GM12878 (cell line): ENCODE results near the gene NUMA1. TPM values are rescaled to one million over a fixed set of nuclear protein-coding genes. Genes with fewer than 3 reads are reported as not detected.

Source experiments
- ATAC-seq: fragments of 200-7000 bp; cut with Tn5 transposase; 3 replicates; pipeline ENCODE4 v1.9.1; 2020; ENCODE audit warnings: mild to moderate bottlenecking, moderate library complexity
- BruUV-seq: library from RNA; stranded (reverse); fragments of 400-500 nt; replicated peaks from 2 replicates; lab custom pipeline; 2021; lab: Mats Ljungman, UMichigan
- CTCF ChIA-PET: fragments of 300-600 bp; sonication (Branson Sonifier 250); formaldehyde crosslinking; extraction: SDS; loops from one replicate; lab custom pipeline; 2021; ENCODE audit warnings: inconsistent platforms; lab: Yijun Ruan, JAX
- POLR2A ChIA-PET: fragments of 350-600 bp; formaldehyde crosslinking; extraction: SDS; loops from one replicate; lab custom pipeline; 2021; ENCODE audit warnings: inconsistent platforms; lab: Charles Lee
- RAD21 ChIA-PET: fragments of 300-600 bp; sonication (Branson Sonifier 250); formaldehyde crosslinking; loops from one replicate; lab custom pipeline; 2023; ENCODE audit warnings: antibody characterized with exemption; ENCODE audit not compliant: unreplicated experiment; lab: Charles Lee
- SMC1A ChIA-PET: fragments of 300-600 bp; sonication (Branson Sonifier 250); formaldehyde crosslinking; loops from one replicate; lab custom pipeline; 2023; ENCODE audit not compliant: unreplicated experiment, uncharacterized antibody; lab: Charles Lee
- DNase-seq: peaks from one replicate; pipeline ENCODE4 v3.0.0-alpha.2; 2011; ENCODE audit warnings: low read depth, low spot score
- FAIRE-seq: peaks from 3 replicates; lab custom pipeline; 2011; peaks lifted over from hg19 to GRCh38; lab: Jason Lieb, UNC
- H2AFZ ChIP-seq: 2 replicates; pipeline ENCODE4 v1.6.0; 2011; ENCODE audit warnings: low read depth, low read length, control low read depth; ENCODE audit not compliant: control insufficient read depth
- H3K27ac ChIP-seq: 2 replicates; pipeline ENCODE4 v1.5.1; 2011; ENCODE audit warnings: control low read depth; ENCODE audit not compliant: control insufficient read depth, insufficient read depth
- H3K27me3 ChIP-seq, 2 experiments: replicated peaks in 1 of 2; 2 replicates each; pipeline versions ENCODE4 v1.6.0 to v1.6.1; 2011; ENCODE audit warnings: low read length in 1 of 2; ENCODE audit not compliant: control insufficient read depth in 2 of 2, insufficient read depth in 2 of 2
- H3K36me3 ChIP-seq, 2 experiments: 2 replicates each; pipeline ENCODE4 v1.5.1; 2011; ENCODE audit warnings: low read length in 1 of 2; ENCODE audit not compliant: control insufficient read depth in 2 of 2, insufficient read depth in 2 of 2
- H3K4me1 ChIP-seq: 2 replicates; pipeline ENCODE4 v1.6.1; 2011; ENCODE audit warnings: mild to moderate bottlenecking, low read length, moderate library complexity, mixed read lengths; ENCODE audit not compliant: control insufficient read depth, insufficient read depth
- H3K4me2 ChIP-seq: 2 replicates; pipeline ENCODE4 v1.6.0; 2011; ENCODE audit warnings: control low read depth; ENCODE audit not compliant: control insufficient read depth, insufficient read depth
- H3K4me3 ChIP-seq: fragments of 200-600 bp; sonication (generic); 2 replicates; pipeline ENCODE4 v1.5.1; 2016
- H3K79me2 ChIP-seq: 2 replicates; pipeline ENCODE4 v1.6.0; 2011; ENCODE audit warnings: low read length; ENCODE audit not compliant: control insufficient read depth, insufficient read depth
- H3K9ac ChIP-seq: 2 replicates; pipeline ENCODE4 v1.8.0; 2011; ENCODE audit warnings: low read length, control low read depth, mixed read lengths; ENCODE audit not compliant: control insufficient read depth, insufficient read depth
- H3K9me3 ChIP-seq: replicated peaks from 3 replicates; pipeline ENCODE4 v1.5.1; 2011; ENCODE audit warnings: mild to moderate bottlenecking, low read length; ENCODE audit not compliant: control insufficient read depth, insufficient read depth
- H4K20me1 ChIP-seq: 2 replicates; pipeline ENCODE4 v1.6.0; 2011; ENCODE audit not compliant: control insufficient read depth, insufficient read depth
- ASH2L ChIP-seq: fragments of 300-600, 200-600 bp; sonication (generic); IDR thresholded peaks from 2 replicates; pipeline ENCODE4 v1.6.1; 2017; ENCODE audit warnings: low read depth, mild to moderate bottlenecking, borderline replicate concordance
- CHD4 ChIP-seq: fragments of 200-600 bp; sonication (generic); IDR thresholded peaks from 2 replicates; pipeline ENCODE4 v1.6.1; 2016; ENCODE audit warnings: mild to moderate bottlenecking
- ETV6 ChIP-seq, 2 experiments: fragments of 450-650 bp in 1 of 2; IDR thresholded peaks in 1 of 2; conservative IDR thresholded peaks in 1 of 2; 2 replicates each; pipeline ENCODE4 v1.6.1; 2014; ENCODE audit warnings: antibody characterized with exemption in 1 of 2, borderline replicate concordance in 1 of 2, low read depth in 1 of 2, mild to moderate bottlenecking in 1 of 2, moderate library complexity in 1 of 2
- GATAD2B ChIP-seq: fragments of 450-650 bp; conservative IDR thresholded peaks from 2 replicates; pipeline ENCODE4 v1.6.1; 2017; ENCODE audit warnings: low read depth, mild to moderate bottlenecking, moderate library complexity
- MLLT1 ChIP-seq: fragments of 450-650 bp; IDR thresholded peaks from 2 replicates; pipeline ENCODE4 v1.6.1; 2016; ENCODE audit warnings: mild to moderate bottlenecking
- NRF1 ChIP-seq: conservative IDR thresholded peaks from 2 replicates; pipeline ENCODE4 v1.6.1; 2011; ENCODE audit warnings: mild to moderate bottlenecking, low read depth, low read length, improper control_type of control experiment
- SKIL ChIP-seq: fragments of 450-650 bp; IDR thresholded peaks from 2 replicates; pipeline ENCODE4 v1.6.1; 2017; ENCODE audit warnings: mild to moderate bottlenecking, low read depth, inconsistent platforms; ENCODE audit not compliant: poor library complexity, severe bottlenecking
- SP1 ChIP-seq: IDR thresholded peaks from one replicate; pipeline ENCODE4 v1.6.1; 2011; ENCODE audit warnings: low read depth, low read length
- WGBS: methylation state at CpG from one replicate; pipeline ENCODE4 v1.1.6; 2016; ENCODE audit warnings: low lambda C conversion rate; ENCODE audit not compliant: insufficient replicate concordance, insufficient coverage; ENCODE audit errors: missing lambda C conversion rate; 5-methylcytosine and 5-hydroxymethylcytosine counted together
- in situ Hi-C: fragments of 300-500 bp; cut with MboI; formaldehyde crosslinking; loops from 9 replicates; pipeline ENCODE4 v1.14.3; 2018; ENCODE audit warnings: mixed read lengths
- intact Hi-C: fragments of 100-400 bp; cut with micrococcal nuclease; formaldehyde crosslinking; loops from one replicate; pipeline ENCODE4 v1.14.2; 2022; ENCODE audit not compliant: unreplicated experiment
- polyA plus RNA-seq, 11 experiments: library from polyadenylated mRNA; depleted of rRNA in 4 of 11; unstranded in 6 of 11; stranded (reverse) in 5 of 11; fragments of >200 nt; fragmentation: Nextera tagmentation in 4 of 11; fragmentation: Illumina TruSeq in 1 of 11; extraction: Ambion mirVana in 4 of 11; extraction: Trizol in 1 of 11; gene quantifications; 1 replicate in 1 of 11; 2 replicates in 10 of 11; pipeline versions ENCODE4 v1.2.1 to v1.2.3, GENCODE V29; 2011 to 2016; ENCODE audit warnings: inconsistent platforms in 2 of 11, missing spikeins in 2 of 11, low read depth in 1 of 11
- total RNA-seq, 4 experiments: library from RNA; depleted of rRNA in 3 of 4; stranded (reverse); fragments of >200 nt in 3 of 4; fragmentation: Illumina TruSeq in 1 of 4; extraction: Trizol in 1 of 4; gene quantifications; 2 replicates each; pipeline versions ENCODE4 v1.2.1 to v1.2.3, GENCODE V29; 2013 to 2021

The NUMA1 gene
- total and polyA plus RNA-seq, 10 of the 15 experiments (the other 5 are each of a cell fraction or from before 2014, with no cell fraction given), result 5.5 to 111 (median 61.0) TPM

GRCh38 chr11:72098741-72099140 lies 18.4 kb upstream of the NUMA1 start:
- Histone ChIP-seq H3K27me3 (no peaks in the 10 kb centered on the region), H3K79me2 (peaks cover 44% of the 10 kb centered on the region), H3K9ac (no peak overlapping the region)
- FAIRE-seq, result no peak
- 89% methylated on average over 3 of the region's 3 CpGs for WGBS
- TF ChIP-seq ASH2L (no peak), NRF1 (no peak), GATAD2B (no peak), ETV6 (conservative IDR thresholded peaks at IDR 0.05 in 1 of 2, IDR thresholded peaks at IDR 0.05 in 1 of 2; ENCODE audit: borderline replicate concordance in 1 of 2, low read depth in 1 of 2) (no peak), MLLT1 (no peak), SKIL (no peak), SP1 (no peak), CHD4 (no peak)
- TF ChIP-seq, all 136 proteins: peak for 0
- in situ Hi-C loops, result no loop called here
- intact Hi-C loops, result no loop called here
- Histone ChIP-seq H3K4me3 (no peak overlapping the region), H3K36me3 (peaks cover 16 to 24% of the 10 kb centered on the region in 2 experiments), H3K27ac (no peak overlapping the region), H3K9me3 (no peaks in the 10 kb centered on the region), H4K20me1 (no peaks in the 10 kb centered on the region), H3K4me1 (peaks cover 20% of the 10 kb centered on the region), H3K4me2 (no peak overlapping the region), H2AFZ (no peak overlapping the region)
- ATAC-seq (no peak), DNase-seq (no peak)
- no TSS peak for BruUV-seq
- SMC1A ChIA-PET, result interaction anchor here (0.7 to 14.0 kb wide), 4 partner anchors 7 to 71 kb away, joined by 3 to 245 read pairs (median 18); no protein-coding TSS in a partner anchor
- POLR2A ChIA-PET, result interaction anchor here (0.6 kb wide), 1 partner anchor 35 kb away, joined by 3 read pairs; no protein-coding TSS in a partner anchor
- CTCF ChIA-PET, result interaction anchor here (0.8 to 14.0 kb wide), 5 partner anchors 8 to 120 kb away, joined by 3 to 416 read pairs (median 6); no protein-coding TSS in a partner anchor
- RAD21 ChIA-PET, result interaction anchor here (0.6 to 2.9 kb wide), 3 partner anchors 8 to 74 kb away, joined by 3 to 14 read pairs (median 3); no protein-coding TSS in a partner anchor
